K562 (cell line): ENCODE results near the gene IRX6. TPM values are rescaled to one million over a fixed set of nuclear protein-coding genes. Genes with fewer than 3 reads are reported as not detected.

ENCODE experiments used
- FIP1L1 ChIP-seq: fragments of 200-400 bp; formaldehyde crosslinking; IDR thresholded peaks from 2 replicates; pipeline ENCODE4 v1.6.1; 2018; ENCODE audit warnings: mild to moderate bottlenecking, low read depth, low read length; ENCODE audit not compliant: poor library complexity, severe bottlenecking
- FUS ChIP-seq: fragments of 200-400 bp; formaldehyde crosslinking; optimal IDR thresholded peaks from 2 replicates; pipeline ENCODE3; 2017; ENCODE audit warnings: low read depth, low read length
- HMGXB4 ChIP-seq: sonication (generic); formaldehyde crosslinking; IDR thresholded peaks from 2 replicates; pipeline ENCODE4 v1.8.1; 2023; ENCODE audit warnings: mild to moderate bottlenecking, missing genetic modification reagents
- KLF13 ChIP-seq: fragments of 450-650 bp; IDR thresholded peaks from 2 replicates; pipeline ENCODE4 v1.6.1; 2016; ENCODE audit warnings: missing genetic modification characterization, low read depth, mild to moderate bottlenecking, missing compliant biosample characterization, moderate library complexity, borderline replicate concordance
- RCOR1 ChIP-seq, 2 experiments: IDR thresholded peaks; 2 replicates each; pipeline ENCODE4 v1.6.1; 2012; ENCODE audit warnings: low read depth in 2 of 2, low read length in 2 of 2, borderline replicate concordance in 1 of 2, improper control_type of control experiment in 1 of 2
- polyA plus RNA-seq, 8 experiments: library from polyadenylated mRNA; depleted of rRNA in 4 of 8; stranded (reverse) in 5 of 8; unstranded in 3 of 8; fragments of >200 nt; fragmentation: Nextera tagmentation in 2 of 8; fragmentation: Illumina TruSeq in 1 of 8; extraction: Ambion mirVana in 2 of 8; extraction: Trizol in 1 of 8; gene quantifications; 2 replicates each; pipeline versions ENCODE4 v1.2.1 to v1.2.3, GENCODE V29; 2011 to 2014; ENCODE audit warnings: inconsistent platforms in 1 of 8, missing spikeins in 1 of 8
- total RNA-seq, 7 experiments: library from RNA; depleted of rRNA in 6 of 7; stranded (reverse); fragments of >200 nt in 6 of 7; fragmentation: Illumina TruSeq in 2 of 7; extraction: Trizol in 2 of 7; gene quantifications; 2 replicates each; pipeline versions ENCODE4 v1.2.1 to v1.2.3, GENCODE V29; 2011 to 2021; ENCODE audit warnings: low replicate concordance in 1 of 7
- TF ChIP-seq, protein P1 (sequence below): sonication (generic); formaldehyde crosslinking; IDR thresholded peaks from 2 replicates; pipeline ENCODE4 v1.9.0; 2022; ENCODE audit warnings: mild to moderate bottlenecking, missing genetic modification reagents
- TF ChIP-seq, protein P2 (sequence below), 2 experiments: fragments of 450-650 bp; conservative IDR thresholded peaks; 2 replicates each; pipeline ENCODE4 v1.6.1; 2017; ENCODE audit warnings: mild to moderate bottlenecking in 2 of 2, moderate library complexity in 2 of 2

The IRX6 gene
- total and polyA plus RNA-seq, 9 of the 15 experiments (the other 6 are each of a cell fraction or from before 2014, with no cell fraction given), result 0.07 to 0.29 (median 0.14) TPM; not detected in 4

GRCh38 chr16:55282441-55282840 is 41.6 kb upstream of the IRX6 start (continued):
- TF ChIP-seq HMGXB4 (no peak), FIP1L1 (no peak), KLF13 (no peak), FUS (no peak), RCOR1 (IDR thresholded peaks at IDR 0.05; ENCODE audit: borderline replicate concordance in 1 of 2, low read depth in 2 of 2, low read length in 2 of 2) (no peak)
- TF ChIP-seq, protein P1, sequence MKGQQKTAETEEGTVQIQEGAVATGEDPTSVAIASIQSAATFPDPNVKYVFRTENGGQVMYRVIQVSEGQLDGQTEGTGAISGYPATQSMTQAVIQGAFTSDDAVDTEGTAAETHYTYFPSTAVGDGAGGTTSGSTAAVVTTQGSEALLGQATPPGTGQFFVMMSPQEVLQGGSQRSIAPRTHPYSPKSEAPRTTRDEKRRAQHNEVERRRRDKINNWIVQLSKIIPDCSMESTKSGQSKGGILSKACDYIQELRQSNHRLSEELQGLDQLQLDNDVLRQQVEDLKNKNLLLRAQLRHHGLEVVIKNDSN (CRISPR knock-in tag), result no peak
- TF ChIP-seq, protein P2, sequence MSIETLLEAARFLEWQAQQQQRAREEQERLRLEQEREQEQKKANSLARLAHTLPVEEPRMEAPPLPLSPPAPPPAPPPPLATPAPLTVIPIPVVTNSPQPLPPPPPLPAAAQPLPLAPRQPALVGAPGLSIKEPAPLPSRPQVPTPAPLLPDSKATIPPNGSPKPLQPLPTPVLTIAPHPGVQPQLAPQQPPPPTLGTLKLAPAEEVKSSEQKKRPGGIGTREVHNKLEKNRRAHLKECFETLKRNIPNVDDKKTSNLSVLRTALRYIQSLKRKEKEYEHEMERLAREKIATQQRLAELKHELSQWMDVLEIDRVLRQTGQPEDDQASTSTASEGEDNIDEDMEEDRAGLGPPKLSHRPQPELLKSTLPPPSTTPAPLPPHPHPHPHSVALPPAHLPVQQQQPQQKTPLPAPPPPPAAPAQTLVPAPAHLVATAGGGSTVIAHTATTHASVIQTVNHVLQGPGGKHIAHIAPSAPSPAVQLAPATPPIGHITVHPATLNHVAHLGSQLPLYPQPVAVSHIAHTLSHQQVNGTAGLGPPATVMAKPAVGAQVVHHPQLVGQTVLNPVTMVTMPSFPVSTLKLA (conservative IDR thresholded peaks at IDR 0.05), result no peak
